GM23338 (cell line): ENCODE measurements around the gene MCC. TPM values are rescaled to one million over a fixed set of nuclear protein-coding genes. Genes with fewer than 3 reads are reported as not detected.

Experiments
- ATAC-seq: fragments of 200-7000 bp; cut with Tn5 transposase; 3 replicates; pipeline ENCODE4 v1.9.1; 2020
- DNase-seq: peaks from one replicate; pipeline ENCODE4 v3.0.0-alpha.2; 2015; ENCODE audit warnings: low spot score
- H2AFZ ChIP-seq: fragments of 200-600 bp; sonication (generic); 2 replicates; pipeline ENCODE4 v1.8.0; 2016; ENCODE audit warnings: antibody characterized with exemption, mild to moderate bottlenecking, moderate library complexity
- H3F3A ChIP-seq: fragments of 200-600 bp; sonication (generic); replicated peaks from 2 replicates; pipeline ENCODE4 v1.8.0; 2017; ENCODE audit warnings: antibody characterized with exemption, mixed run types, low read depth
- H3K27ac ChIP-seq: fragments of 200-600 bp; sonication (generic); 2 replicates; pipeline ENCODE4 v1.6.1; 2016; ENCODE audit warnings: low read depth
- H3K27me3 ChIP-seq: fragments of 200-600 bp; sonication (generic); 2 replicates; pipeline ENCODE4 v1.8.0; 2016; ENCODE audit warnings: mild to moderate bottlenecking, mixed run types, moderate library complexity; ENCODE audit not compliant: insufficient read depth
- H3K36me3 ChIP-seq: fragments of 200-600 bp; sonication (generic); 2 replicates; pipeline ENCODE4 v1.8.0; 2016; ENCODE audit warnings: mild to moderate bottlenecking; ENCODE audit not compliant: insufficient read depth
- H3K4me1 ChIP-seq: fragments of 200-600 bp; sonication (generic); 2 replicates; pipeline ENCODE4 v1.8.0; 2016; ENCODE audit warnings: mild to moderate bottlenecking, moderate library complexity; ENCODE audit not compliant: insufficient read depth
- H3K4me2 ChIP-seq: fragments of 200-600 bp; sonication (generic); 2 replicates; pipeline ENCODE4 v1.7.1; 2017; ENCODE audit warnings: mixed run types
- H3K4me3 ChIP-seq: fragments of 200-600 bp; sonication (generic); 2 replicates; pipeline ENCODE4 v1.6.1; 2016; ENCODE audit warnings: mixed run types
- H3K79me2 ChIP-seq: fragments of 200-600 bp; sonication (generic); replicated peaks from 2 replicates; pipeline ENCODE4 v1.8.0; 2017; ENCODE audit warnings: mild to moderate bottlenecking; ENCODE audit not compliant: insufficient read depth
- H3K9me2 ChIP-seq: fragments of 200-600 bp; sonication (generic); 2 replicates; pipeline ENCODE4 v1.8.0; 2017; ENCODE audit not compliant: insufficient read depth
- H4K20me1 ChIP-seq: fragments of 200-600 bp; sonication (generic); replicated peaks from 2 replicates; pipeline ENCODE4 v1.8.0; 2017; ENCODE audit warnings: mild to moderate bottlenecking; ENCODE audit not compliant: insufficient read depth
- H3K27ac Mint-ChIP-seq: 2 replicates; pipeline ENCODE4 v1.8.0; 2020; ENCODE audit warnings: inconsistent platforms, mild to moderate bottlenecking, moderate library complexity, mixed read lengths
- H3K27me3 Mint-ChIP-seq: 3 replicates; pipeline ENCODE4 v1.8.0; 2022; ENCODE audit warnings: low read depth, mild to moderate bottlenecking, moderate library complexity, mixed read lengths, inconsistent platforms; ENCODE audit not compliant: insufficient read depth, poor library complexity
- H3K36me3 Mint-ChIP-seq: 3 replicates; pipeline ENCODE4 v1.8.0; 2021; ENCODE audit warnings: low read depth, mild to moderate bottlenecking, inconsistent platforms, moderate library complexity, mixed read lengths
- H3K4me1 Mint-ChIP-seq: 3 replicates; pipeline ENCODE4 v1.8.0; 2020; ENCODE audit warnings: mild to moderate bottlenecking, inconsistent platforms, mixed read lengths
- H3K4me3 Mint-ChIP-seq: 3 replicates; pipeline ENCODE4 v1.8.0; 2021; ENCODE audit warnings: moderate library complexity, mild to moderate bottlenecking, inconsistent platforms, mixed read lengths
- H3K9me3 Mint-ChIP-seq: 3 replicates; pipeline ENCODE4 v1.8.0; 2020; ENCODE audit warnings: moderate library complexity, mild to moderate bottlenecking, inconsistent platforms, mixed read lengths
- CREB1 ChIP-seq: fragments of 250-450 bp; sonication (Bioruptor Pico); IDR thresholded peaks from 2 replicates; pipeline ENCODE4 v1.5.0; 2020; ENCODE audit warnings: low read depth, mild to moderate bottlenecking, moderate library complexity
- CTCF ChIP-seq, 2 experiments: fragments of 200-600 bp in 1 of 2; sonication (generic) in 1 of 2; conservative IDR thresholded peaks; 2 replicates each; pipeline versions ENCODE4 v1.5.1 to v1.6.1; 2016 to 2017; ENCODE audit warnings: antibody characterized with exemption in 2 of 2, low read depth in 2 of 2, mild to moderate bottlenecking in 2 of 2, moderate library complexity in 1 of 2
- EZH2 ChIP-seq: fragments of 200-600 bp; sonication (generic); IDR thresholded peaks from one replicate; pipeline ENCODE4 v1.8.0; 2017; ENCODE audit warnings: antibody characterized with exemption, mild to moderate bottlenecking, low read depth; ENCODE audit not compliant: unreplicated experiment
- EZH2phosphoT487 ChIP-seq: fragments of 200-600 bp; sonication (generic); IDR thresholded peaks from one replicate; pipeline ENCODE4 v1.8.1; 2018; ENCODE audit warnings: antibody characterized with exemption; ENCODE audit not compliant: unreplicated experiment
- JUNB ChIP-seq: IDR thresholded peaks from one replicate; pipeline ENCODE4 v1.6.1; 2016; ENCODE audit warnings: antibody characterized with exemption; ENCODE audit not compliant: unreplicated experiment
- NANOG ChIP-seq: IDR thresholded peaks from 2 replicates; pipeline ENCODE4 v1.6.1; 2016; ENCODE audit warnings: antibody characterized with exemption, borderline replicate concordance
- REST ChIP-seq: IDR thresholded peaks from one replicate; pipeline ENCODE4 v1.6.1; 2018; ENCODE audit warnings: antibody characterized with exemption; ENCODE audit not compliant: unreplicated experiment
- STAT1 ChIP-seq: IDR thresholded peaks from one replicate; pipeline ENCODE4 v1.6.1; 2016; ENCODE audit warnings: antibody characterized with exemption; ENCODE audit not compliant: unreplicated experiment
- ZNF114 ChIP-seq: fragments of 250-450 bp; sonication (Bioruptor Pico); IDR thresholded peaks from 2 replicates; pipeline ENCODE4 v1.5.0; 2020; ENCODE audit warnings: mild to moderate bottlenecking, moderate library complexity
- polyA plus RNA-seq: library from polyadenylated mRNA; unstranded; fragments of >200 nt; fragmentation: Nextera tagmentation; extraction: Ambion mirVana; gene quantifications from 2 replicates; pipeline ENCODE4 v1.2.1, GENCODE V29; 2016
- total RNA-seq: library from RNA; depleted of rRNA; stranded (reverse); fragments of >200 nt; shearing (Covaris generic); gene quantifications from 2 replicates; pipeline ENCODE4 v1.2.3, GENCODE V29; 2014
- TF ChIP-seq, protein P1 (sequence below): IDR thresholded peaks from 2 replicates; pipeline ENCODE4 v1.6.1; 2016; ENCODE audit warnings: antibody characterized with exemption

Gene MCC
- total and polyA plus RNA-seq, 2 experiments from 2014 or later: 3.8 to 10.1 TPM

DNA sequence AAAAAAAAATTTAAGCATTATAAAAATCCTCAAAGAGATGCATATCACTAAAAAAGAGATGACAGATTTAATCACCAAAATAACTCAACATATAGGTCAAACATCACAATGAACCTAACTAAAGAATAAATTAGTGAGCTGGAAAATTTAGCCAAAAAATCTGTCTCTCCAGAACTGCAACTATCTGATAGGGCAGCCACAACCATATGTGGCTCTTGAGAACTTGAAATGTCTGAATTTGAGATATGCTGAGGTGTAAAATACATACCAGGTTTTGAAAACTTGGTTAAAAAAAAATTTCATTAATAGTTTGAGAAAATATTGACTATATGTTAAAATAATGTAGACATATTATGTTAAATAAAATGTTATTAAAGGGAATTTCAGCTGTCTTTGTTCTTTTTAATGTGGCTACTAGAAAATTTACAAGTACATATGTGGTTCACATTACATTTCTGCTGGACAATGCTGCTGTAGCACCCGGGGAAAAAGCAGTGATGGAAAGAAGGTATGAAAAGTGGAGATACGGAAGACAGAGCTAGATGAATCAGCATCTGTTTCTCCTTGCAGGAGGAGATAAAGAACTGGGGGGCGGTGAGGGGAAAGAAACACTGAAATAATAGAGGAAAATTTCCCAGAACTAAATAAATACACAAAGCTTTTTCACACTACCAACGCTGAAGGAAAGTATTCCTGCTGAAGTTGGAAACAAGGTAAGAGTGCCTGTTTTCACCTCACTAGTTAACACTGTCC is 445.6 kb downstream of the MCC start (continued):
- TF ChIP-seq, protein P1, sequence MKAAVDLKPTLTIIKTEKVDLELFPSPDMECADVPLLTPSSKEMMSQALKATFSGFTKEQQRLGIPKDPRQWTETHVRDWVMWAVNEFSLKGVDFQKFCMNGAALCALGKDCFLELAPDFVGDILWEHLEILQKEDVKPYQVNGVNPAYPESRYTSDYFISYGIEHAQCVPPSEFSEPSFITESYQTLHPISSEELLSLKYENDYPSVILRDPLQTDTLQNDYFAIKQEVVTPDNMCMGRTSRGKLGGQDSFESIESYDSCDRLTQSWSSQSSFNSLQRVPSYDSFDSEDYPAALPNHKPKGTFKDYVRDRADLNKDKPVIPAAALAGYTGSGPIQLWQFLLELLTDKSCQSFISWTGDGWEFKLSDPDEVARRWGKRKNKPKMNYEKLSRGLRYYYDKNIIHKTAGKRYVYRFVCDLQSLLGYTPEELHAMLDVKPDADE: no peak
- TF ChIP-seq NANOG: no peak

GRCh38 chr5:113040672-113041260 is 447.5 kb downstream of the MCC start:
- Histone ChIP-seq H3K79me2 (no peaks in the 10 kb centered on the region), H3K4me1 (peaks cover 8% of the 10 kb centered on the region), H4K20me1 (no peaks in the 10 kb centered on the region), H2AFZ (no peak overlapping the region), H3K36me3 (no peaks in the 10 kb centered on the region), H3K27me3 (no peaks in the 10 kb centered on the region), H3K4me2 (no peak overlapping the region), H3F3A (no peaks in the 10 kb centered on the region), H3K9me2 (no peaks in the 10 kb centered on the region), H3K4me3 (no peak overlapping the region), H3K27ac (no peak overlapping the region)
- Mint-ChIP-seq H3K27ac (no peak overlapping the region), H3K9me3 (no peaks in the 10 kb centered on the region), H3K27me3 (peaks cover 10% of the 10 kb centered on the region), H3K4me3 (no peak overlapping the region), H3K4me1 (peaks cover 16% of the 10 kb centered on the region), H3K36me3 (peaks cover 10% of the 10 kb centered on the region; the same call in 1 of the 3 replicates)
- TF ChIP-seq CTCF (conservative IDR thresholded peaks at IDR 0.05; ENCODE audit: low read depth in 2 of 2) (no peak), EZH2 (no peak), STAT1 (no peak), JUNB (no peak), ZNF114 (CRISPR knock-in tag) (no peak), REST (no peak), CREB1 (CRISPR knock-in tag) (no peak), EZH2phosphoT487 (no peak)
- DNase-seq (no peak), ATAC-seq (no peak)
